Measurements from ENCODE around the gene RHOU. TPM values are rescaled to one million over a fixed set of nuclear protein-coding genes. Genes with fewer than 3 reads are reported as not detected.

The RHOU gene
- total RNA-seq, 1 experiment from 2014 or later: 17.0 TPM

GRCh38 chr1:228736844-228737445 lies 1.7 kb downstream of the RHOU start:
- peak; percentile 9 for DNase-seq (ENCODE audit: low spot score)

- no peak for DNase-seq (ENCODE audit: low spot score)
These were observed 2.3 kb downstream of the RHOU start for GRCh38 chr1:228737601-228738041.

GRCh38 chr1:228739826-228740225 lies 4.5 kb downstream of the RHOU start:
- DNase-seq (ENCODE audit: low spot score): no peak

- no peak for DNase-seq (ENCODE audit: low spot score)
These were observed 5.5 kb downstream of the RHOU start for GRCh38 chr1:228740543-228741317.

GRCh38 chr1:228742281-228742860 lies 7.1 kb downstream of the RHOU start:
- DNase-seq (ENCODE audit: low spot score): no peak

GRCh38 chr1:228743405-228743804 lies 8.1 kb downstream of the RHOU start:
- DNase-seq (ENCODE audit: low spot score): no peak

GRCh38 chr1:228744356-228744755 lies 9.1 kb downstream of the RHOU start:
- DNase-seq (ENCODE audit: low spot score): no peak

GRCh38 chr1:228744918-228745317 lies 9.6 kb downstream of the RHOU start:
- no peak for DNase-seq (ENCODE audit: low spot score)

GRCh38 chr1:228745497-228745896 lies 10.2 kb downstream of the RHOU start:
- DNase-seq (ENCODE audit: low spot score): no peak

GRCh38 chr1:228747301-228747935 lies 12.1 kb downstream of the RHOU start:
- DNase-seq (ENCODE audit: low spot score): no peak

- no peak for DNase-seq (ENCODE audit: low spot score)
These were observed 12.8 kb downstream of the RHOU start for GRCh38 chr1:228748029-228748428.

GRCh38 chr1:228748431-228748830 lies 13.2 kb downstream of the RHOU start:
- DNase-seq (ENCODE audit: low spot score): no peak

- DNase-seq (ENCODE audit: low spot score): no peak
These were observed 14.5 kb downstream of the RHOU start for GRCh38 chr1:228749765-228750164.

GRCh38 chr1:228750915-228751314 lies 15.6 kb downstream of the RHOU start:
- DNase-seq (ENCODE audit: low spot score): no peak

GRCh38 chr1:228751360-228752098 lies 16.2 kb downstream of the RHOU start:
- no peak for DNase-seq (ENCODE audit: low spot score)

GRCh38 chr1:228752258-228752657 lies 17.0 kb downstream of the RHOU start:
- DNase-seq (ENCODE audit: low spot score): no peak

- DNase-seq (ENCODE audit: low spot score): no peak
These were observed 17.5 kb downstream of the RHOU start for GRCh38 chr1:228752675-228753265.

- no peak for DNase-seq (ENCODE audit: low spot score)
These were observed 18.0 kb downstream of the RHOU start for GRCh38 chr1:228753287-228753686.

- DNase-seq (ENCODE audit: low spot score): no peak
These were observed 18.6 kb downstream of the RHOU start for GRCh38 chr1:228753786-228754360.

GRCh38 chr1:228754646-228755268 lies 19.5 kb downstream of the RHOU start:
- no peak for DNase-seq (ENCODE audit: low spot score)
